T1000 (cell line): ENCODE results near the gene OGT.

Experiments used
- DNase-seq: peaks from one replicate; lab custom pipeline; 2025; ENCODE audit warnings: mixed read lengths; lab: John Stamatoyannopoulos, UW

Gene OGT

GRCh38 chrX:71622576-71623450 lies 89.9 kb downstream of the OGT start:
- DNase-seq, result no peak

GRCh38 chrX:71623714-71624113 lies 90.8 kb downstream of the OGT start:
- DNase-seq, result no peak

GRCh38 chrX:71625471-71625870 lies 92.6 kb downstream of the OGT start:
- DNase-seq, result no peak
